OCI-LY1 (cell line): ENCODE measurements around the gene ALCAM.

ENCODE experiments used
- H2AFZ ChIP-seq: fragments of 200-600 bp; sonication (generic), shearing (Covaris generic); 2 replicates; pipeline ENCODE4 v1.6.0; 2014; ENCODE audit warnings: antibody characterized with exemption, mild to moderate bottlenecking, low read length
- H3F3A ChIP-seq: fragments of 200-600 bp; sonication (generic), shearing (Covaris generic); 2 replicates; pipeline ENCODE4 v1.6.0; 2014; ENCODE audit warnings: mild to moderate bottlenecking, antibody characterized with exemption, low read length, moderate library complexity; ENCODE audit not compliant: insufficient read depth
- H3K27ac ChIP-seq: fragments of 200-600 bp; sonication (generic); 2 replicates; pipeline ENCODE4 v1.5.1; 2014; ENCODE audit warnings: low read length, mixed run types, mild to moderate bottlenecking, low read depth; ENCODE audit not compliant: poor library complexity, severe bottlenecking
- H3K27me3 ChIP-seq: fragments of 200-600 bp; sonication (generic); 2 replicates; pipeline ENCODE4 v1.6.0; 2014; ENCODE audit warnings: antibody characterized with exemption, mild to moderate bottlenecking, low read length, moderate library complexity; ENCODE audit not compliant: insufficient read depth
- H3K36me3 ChIP-seq: fragments of 200-600 bp; sonication (generic); 2 replicates; pipeline ENCODE4 v1.6.1; 2014; ENCODE audit warnings: mild to moderate bottlenecking, antibody characterized with exemption, low read length, moderate library complexity, mixed read lengths; ENCODE audit not compliant: insufficient read depth
- H3K4me1 ChIP-seq: fragments of 200-600 bp; sonication (generic); 2 replicates; pipeline ENCODE4 v1.5.1; 2014; ENCODE audit warnings: mild to moderate bottlenecking, low read length, moderate library complexity; ENCODE audit not compliant: insufficient read depth, severe bottlenecking
- H3K4me2 ChIP-seq: fragments of 200-600 bp; sonication (generic), shearing (Covaris generic); 2 replicates; pipeline ENCODE4 v1.6.1; 2014; ENCODE audit warnings: low read length
- H3K4me3 ChIP-seq: fragments of 200-600 bp; sonication (generic); 2 replicates; pipeline ENCODE4 v1.5.1; 2014; ENCODE audit warnings: low read length, low read depth, mild to moderate bottlenecking, mixed read lengths; ENCODE audit not compliant: poor library complexity, severe bottlenecking
- H3K79me2 ChIP-seq: fragments of 200-600 bp; shearing (Covaris generic); 2 replicates; pipeline ENCODE4 v1.6.1; 2016; ENCODE audit warnings: mixed run types, low read length, mixed read lengths; ENCODE audit not compliant: insufficient read depth
- H3K9ac ChIP-seq: fragments of 200-600 bp; sonication (generic), shearing (Covaris generic); 2 replicates; pipeline ENCODE4 v1.6.1; 2014; ENCODE audit warnings: mild to moderate bottlenecking, low read length, mixed read lengths
- H3K9me2 ChIP-seq: fragments of 200-600 bp; sonication (generic), shearing (Covaris generic); 2 replicates; pipeline ENCODE4 v1.6.1; 2014; ENCODE audit warnings: low read depth, mild to moderate bottlenecking, low read length, mixed read lengths
- H3K9me3 ChIP-seq: fragments of 200-600 bp; shearing (Covaris generic); 2 replicates; pipeline ENCODE4 v1.6.1; 2014; ENCODE audit warnings: low read length, mixed read lengths
- H4K20me1 ChIP-seq: fragments of 200-600 bp; sonication (generic), shearing (Covaris generic); 2 replicates; pipeline ENCODE4 v1.6.0; 2016; ENCODE audit warnings: mild to moderate bottlenecking, low read length; ENCODE audit not compliant: insufficient read depth
- EZH2 ChIP-seq: fragments of 200-600 bp; sonication (generic), shearing (Covaris generic); IDR thresholded peaks from 2 replicates; pipeline ENCODE4 v1.8.0; 2017; ENCODE audit warnings: borderline replicate concordance, mixed run types, mild to moderate bottlenecking, antibody characterized with exemption, low read length, moderate library complexity, mixed read lengths
- TF ChIP-seq, protein P1 (sequence below): fragments of 200-600 bp; sonication (generic), shearing (Covaris generic); IDR thresholded peaks from 2 replicates; pipeline ENCODE4 v1.5.1; 2017; ENCODE audit warnings: mild to moderate bottlenecking, antibody characterized with exemption, low read length, moderate library complexity, mixed read lengths

Gene ALCAM

DNA sequence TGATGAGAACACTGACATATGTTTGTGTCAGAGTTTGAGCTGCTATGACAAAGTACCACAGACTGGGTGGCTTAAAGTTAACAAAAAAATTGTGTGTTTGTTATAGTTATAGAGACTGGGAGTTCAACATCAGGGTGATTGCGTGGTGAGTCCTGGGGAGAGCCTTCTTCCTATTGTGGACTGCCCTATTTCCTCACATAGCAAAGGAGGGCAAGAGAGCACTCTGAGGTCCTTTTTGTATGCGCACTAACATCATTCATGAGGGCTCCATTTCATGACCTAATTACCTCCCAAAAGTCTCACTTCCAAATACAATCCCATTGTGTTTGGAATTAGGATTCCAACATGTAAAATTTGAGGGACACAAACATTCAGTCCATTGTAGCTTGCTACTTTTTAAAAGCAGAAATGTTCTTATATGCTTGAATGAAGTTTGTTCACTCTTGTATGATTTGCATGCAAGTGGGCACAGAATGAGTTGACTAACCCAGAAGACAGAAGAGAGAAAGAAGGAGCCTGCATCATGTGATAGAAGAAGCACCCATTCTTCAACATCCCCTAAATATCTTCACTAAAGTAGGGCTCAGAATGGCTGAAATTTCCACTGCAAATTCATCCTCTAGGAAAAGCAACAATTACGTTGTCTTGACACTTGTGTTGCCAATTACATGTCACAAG, 18.9 kb upstream of the ALCAM start:
- TF ChIP-seq, protein P1, sequence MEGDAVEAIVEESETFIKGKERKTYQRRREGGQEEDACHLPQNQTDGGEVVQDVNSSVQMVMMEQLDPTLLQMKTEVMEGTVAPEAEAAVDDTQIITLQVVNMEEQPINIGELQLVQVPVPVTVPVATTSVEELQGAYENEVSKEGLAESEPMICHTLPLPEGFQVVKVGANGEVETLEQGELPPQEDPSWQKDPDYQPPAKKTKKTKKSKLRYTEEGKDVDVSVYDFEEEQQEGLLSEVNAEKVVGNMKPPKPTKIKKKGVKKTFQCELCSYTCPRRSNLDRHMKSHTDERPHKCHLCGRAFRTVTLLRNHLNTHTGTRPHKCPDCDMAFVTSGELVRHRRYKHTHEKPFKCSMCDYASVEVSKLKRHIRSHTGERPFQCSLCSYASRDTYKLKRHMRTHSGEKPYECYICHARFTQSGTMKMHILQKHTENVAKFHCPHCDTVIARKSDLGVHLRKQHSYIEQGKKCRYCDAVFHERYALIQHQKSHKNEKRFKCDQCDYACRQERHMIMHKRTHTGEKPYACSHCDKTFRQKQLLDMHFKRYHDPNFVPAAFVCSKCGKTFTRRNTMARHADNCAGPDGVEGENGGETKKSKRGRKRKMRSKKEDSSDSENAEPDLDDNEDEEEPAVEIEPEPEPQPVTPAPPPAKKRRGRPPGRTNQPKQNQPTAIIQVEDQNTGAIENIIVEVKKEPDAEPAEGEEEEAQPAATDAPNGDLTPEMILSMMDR: no peak
- no peak for TF ChIP-seq EZH2
- Histone ChIP-seq H3K9me2 (no peaks in the 10 kb centered on the region), H3K27ac (no peak overlapping the region), H3K27me3 (no peaks in the 10 kb centered on the region), H3K4me2 (no peak overlapping the region), H3F3A (no peaks in the 10 kb centered on the region), H3K9ac (no peak overlapping the region), H3K79me2 (no peaks in the 10 kb centered on the region), H4K20me1 (no peaks in the 10 kb centered on the region), H3K4me3 (no peak overlapping the region), H3K4me1 (no peaks in the 10 kb centered on the region), H3K9me3 (no peaks in the 10 kb centered on the region), H2AFZ (no peak overlapping the region), H3K36me3 (no peaks in the 10 kb centered on the region)

DNA sequence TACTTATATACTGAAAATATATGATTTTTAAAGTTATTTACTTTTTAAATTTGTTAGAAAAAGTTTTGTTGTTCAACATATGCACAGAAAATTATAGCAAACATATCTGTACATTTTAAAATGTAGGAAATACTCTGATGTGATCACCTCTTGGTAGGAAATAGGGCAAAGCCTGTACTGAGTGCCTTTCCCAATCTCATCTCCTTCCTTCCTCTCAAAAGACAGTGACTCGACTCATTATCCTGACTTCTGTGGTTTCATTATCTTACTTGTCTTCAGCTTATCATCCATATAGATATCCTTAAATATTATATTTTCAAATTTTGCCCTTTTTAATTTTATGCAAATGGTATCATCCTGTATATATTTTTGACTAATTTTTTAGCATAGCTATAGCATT, 18.4 kb upstream of the ALCAM start:
- H2AFZ ChIP-seq: no peak overlapping the region
- H3K9me2 ChIP-seq: no peaks in the 10 kb centered on the region
- H3K9ac ChIP-seq: no peak overlapping the region
- H3K4me2 ChIP-seq: no peak overlapping the region
- H3K27ac ChIP-seq: no peak overlapping the region
- H3K27me3 ChIP-seq: no peaks in the 10 kb centered on the region
- H3K4me3 ChIP-seq: no peak overlapping the region
- no peaks in the 10 kb centered on the region for H3K36me3 ChIP-seq
- no peaks in the 10 kb centered on the region for H3K4me1 ChIP-seq
- no peaks in the 10 kb centered on the region for H4K20me1 ChIP-seq
- H3K9me3 ChIP-seq: no peaks in the 10 kb centered on the region
- no peak for TF ChIP-seq EZH2
- TF ChIP-seq, protein P1: no peak
- no peaks in the 10 kb centered on the region for H3K79me2 ChIP-seq
- H3F3A ChIP-seq: no peaks in the 10 kb centered on the region

DNA sequence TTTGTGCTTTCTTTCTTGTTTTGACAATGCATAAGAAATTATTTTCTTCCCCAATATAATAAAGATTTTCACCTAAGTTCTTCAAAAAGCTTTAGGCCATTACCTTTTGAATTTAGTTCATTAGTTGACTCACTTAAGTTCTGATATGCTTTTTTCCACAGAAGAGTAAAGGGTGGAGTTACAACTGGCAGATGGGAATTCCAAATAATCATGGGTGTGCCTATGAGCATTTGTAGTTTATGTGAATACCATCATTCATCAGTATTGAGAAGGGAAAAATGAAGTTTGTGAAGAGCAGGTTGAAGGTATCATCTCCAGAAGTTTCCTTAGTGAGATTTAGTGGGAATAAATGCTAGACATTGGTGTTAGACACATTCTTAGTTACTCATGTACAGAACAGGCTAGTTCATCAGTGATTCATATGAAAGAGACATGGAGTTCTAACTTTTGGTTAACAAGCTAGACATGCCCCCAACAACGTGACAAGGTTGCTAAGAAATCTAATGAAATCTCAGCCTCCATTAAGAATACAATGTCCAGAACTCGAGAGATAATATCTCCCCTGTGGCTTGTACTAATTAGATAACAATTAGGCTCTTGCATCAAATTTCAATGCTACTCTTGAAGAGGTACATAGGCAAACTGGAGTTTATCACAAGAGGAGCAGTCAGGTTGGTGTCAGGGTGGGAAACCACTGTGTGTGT, 16.9 kb upstream of the ALCAM start:
- no peak overlapping the region for H3K4me3 ChIP-seq
- peaks cover 11% of the 10 kb centered on the region for H3K4me1 ChIP-seq
- TF ChIP-seq, protein P1: no peak
- no peak for TF ChIP-seq EZH2
- H3K27me3 ChIP-seq: no peaks in the 10 kb centered on the region
- no peak overlapping the region for H3K9ac ChIP-seq
- no peaks in the 10 kb centered on the region for H4K20me1 ChIP-seq
- H3K9me3 ChIP-seq: no peaks in the 10 kb centered on the region
- no peaks in the 10 kb centered on the region for H3K9me2 ChIP-seq
- no peak overlapping the region for H3K27ac ChIP-seq
- no peaks in the 10 kb centered on the region for H3K79me2 ChIP-seq
- H2AFZ ChIP-seq: no peak overlapping the region
- no peaks in the 10 kb centered on the region for H3K36me3 ChIP-seq
- H3K4me2 ChIP-seq: no peak overlapping the region
- no peaks in the 10 kb centered on the region for H3F3A ChIP-seq
